ENCODE measurements around the gene UMAD1.

- no peak for TF ChIP-seq POLR2AphosphoS5 (IDR thresholded peaks at IDR 0.05; ENCODE audit: low read depth)
- TF ChIP-seq, protein P1, sequence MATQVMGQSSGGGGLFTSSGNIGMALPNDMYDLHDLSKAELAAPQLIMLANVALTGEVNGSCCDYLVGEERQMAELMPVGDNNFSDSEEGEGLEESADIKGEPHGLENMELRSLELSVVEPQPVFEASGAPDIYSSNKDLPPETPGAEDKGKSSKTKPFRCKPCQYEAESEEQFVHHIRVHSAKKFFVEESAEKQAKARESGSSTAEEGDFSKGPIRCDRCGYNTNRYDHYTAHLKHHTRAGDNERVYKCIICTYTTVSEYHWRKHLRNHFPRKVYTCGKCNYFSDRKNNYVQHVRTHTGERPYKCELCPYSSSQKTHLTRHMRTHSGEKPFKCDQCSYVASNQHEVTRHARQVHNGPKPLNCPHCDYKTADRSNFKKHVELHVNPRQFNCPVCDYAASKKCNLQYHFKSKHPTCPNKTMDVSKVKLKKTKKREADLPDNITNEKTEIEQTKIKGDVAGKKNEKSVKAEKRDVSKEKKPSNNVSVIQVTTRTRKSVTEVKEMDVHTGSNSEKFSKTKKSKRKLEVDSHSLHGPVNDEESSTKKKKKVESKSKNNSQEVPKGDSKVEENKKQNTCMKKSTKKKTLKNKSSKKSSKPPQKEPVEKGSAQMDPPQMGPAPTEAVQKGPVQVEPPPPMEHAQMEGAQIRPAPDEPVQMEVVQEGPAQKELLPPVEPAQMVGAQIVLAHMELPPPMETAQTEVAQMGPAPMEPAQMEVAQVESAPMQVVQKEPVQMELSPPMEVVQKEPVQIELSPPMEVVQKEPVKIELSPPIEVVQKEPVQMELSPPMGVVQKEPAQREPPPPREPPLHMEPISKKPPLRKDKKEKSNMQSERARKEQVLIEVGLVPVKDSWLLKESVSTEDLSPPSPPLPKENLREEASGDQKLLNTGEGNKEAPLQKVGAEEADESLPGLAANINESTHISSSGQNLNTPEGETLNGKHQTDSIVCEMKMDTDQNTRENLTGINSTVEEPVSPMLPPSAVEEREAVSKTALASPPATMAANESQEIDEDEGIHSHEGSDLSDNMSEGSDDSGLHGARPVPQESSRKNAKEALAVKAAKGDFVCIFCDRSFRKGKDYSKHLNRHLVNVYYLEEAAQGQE (IDR thresholded peaks at IDR 0.05; ENCODE audit: unreplicated experiment), result no peak
- no peak for TF ChIP-seq CTCF (conservative IDR thresholded peaks at IDR 0.05; ENCODE audit: low read depth in 2 of 2)
- no peak for TF ChIP-seq STAT1 (IDR thresholded peaks at IDR 0.05; ENCODE audit: unreplicated experiment)
- no peak for TF ChIP-seq EZH2 (IDR thresholded peaks at IDR 0.05; ENCODE audit: low read depth, unreplicated experiment)
- no peak for TF ChIP-seq NANOG (IDR thresholded peaks at IDR 0.05; ENCODE audit: borderline replicate concordance)
- no peak for TF ChIP-seq JUNB (IDR thresholded peaks at IDR 0.05; ENCODE audit: unreplicated experiment)
- TF ChIP-seq CREB1 (CRISPR knock-in tag; IDR thresholded peaks at IDR 0.05; ENCODE audit: low read depth), result no peak
- TF ChIP-seq ZNF331 (CRISPR knock-in tag; IDR thresholded peaks at IDR 0.05; ENCODE audit: low read depth), result no peak
- TF ChIP-seq ZNF114 (CRISPR knock-in tag; IDR thresholded peaks at IDR 0.05), result no peak
These were observed 97.1 kb downstream of the UMAD1 start for GRCh38 chr7:7737674-7738073.
